OCI-LY1 (cell line): ENCODE measurements around the gene ACTG2.
"Not testable (repeated sequence)": the region's sequence is repeated elsewhere in the genome, so short reads cannot be mapped to it uniquely, and the experiment has no call there.

Experiments
- CTCF ChIP-seq: fragments of 200-600 bp; sonication (generic), shearing (Covaris generic); IDR thresholded peaks from 2 replicates; pipeline ENCODE4 v1.5.1; 2017; ENCODE audit warnings: mild to moderate bottlenecking, antibody characterized with exemption, low read length, moderate library complexity, mixed read lengths
- EZH2 ChIP-seq: fragments of 200-600 bp; sonication (generic), shearing (Covaris generic); IDR thresholded peaks from 2 replicates; pipeline ENCODE4 v1.8.0; 2017; ENCODE audit warnings: borderline replicate concordance, mixed run types, mild to moderate bottlenecking, antibody characterized with exemption, low read length, moderate library complexity, mixed read lengths

- TF ChIP-seq CTCF, EZH2: not testable (repeated sequence)
These were observed 11.3 kb downstream of the ACTG2 start for GRCh38 chr2:73903949-73904613.
